Esophagus muscularis mucosa (tissue), 4 donors: Measurements from ENCODE around the gene ZBTB44. TPM values are rescaled to one million over a fixed set of nuclear protein-coding genes. Genes with fewer than 3 reads are reported as not detected.

Experiments used
- DNase-seq: peaks from one replicate; pipeline ENCODE4 v3.0.0-alpha.2; 2017; ENCODE audit errors: extremely low spot score
- H3K27ac ChIP-seq, 4 donors: fragments of 200-600 bp; sonication (generic); replicated peaks in 1 of 4; 1 replicate in 3 of 4; 2 replicates in 1 of 4; pipeline ENCODE4 v1.5.1; 2016 to 2019; ENCODE audit warnings: mild to moderate bottlenecking in 1 of 4
- H3K27me3 ChIP-seq, 4 donors: fragments of 200-600 bp; sonication (generic); one replicate each; pipeline versions ENCODE4 v1.5.1 to v1.6.0; 2016 to 2019
- H3K36me3 ChIP-seq, 4 donors: fragments of 200-600 bp; sonication (generic); one replicate each; pipeline ENCODE4 v1.5.1; 2016 to 2019
- H3K4me1 ChIP-seq, 4 donors: fragments of 200-600 bp; sonication (generic); one replicate each; pipeline ENCODE4 v1.5.1; 2016 to 2019
- H3K4me3 ChIP-seq, 4 donors: fragments of 200-600 bp; sonication (generic); 1 replicate in 2 of 4; 2 replicates in 2 of 4; pipeline ENCODE4 v1.5.1; 2016 to 2019; ENCODE audit warnings: mild to moderate bottlenecking in 4 of 4, moderate library complexity in 1 of 4
- H3K9me3 ChIP-seq, 4 donors: fragments of 200-600 bp; sonication (generic); 1 replicate in 3 of 4; 2 replicates in 1 of 4; pipeline ENCODE4 v1.5.1; 2016 to 2019
- CTCF ChIP-seq, 3 experiments: fragments of 200-600 bp in 2 of 3; fragments of 450-650 bp in 1 of 3; sonication (generic) in 2 of 3; IDR thresholded peaks; one replicate each; pipeline ENCODE4 v1.5.1; 2017 to 2019; ENCODE audit warnings: antibody characterized with exemption in 3 of 3, mild to moderate bottlenecking in 2 of 3, moderate library complexity in 1 of 3
- EP300 ChIP-seq: sonication (generic); formaldehyde crosslinking; IDR thresholded peaks from one replicate; pipeline ENCODE4 v1.6.1; 2017; ENCODE audit warnings: antibody characterized with exemption
- POLR2A ChIP-seq: fragments of 450-650 bp; IDR thresholded peaks from one replicate; pipeline ENCODE4 v1.6.1; 2017; ENCODE audit warnings: antibody characterized with exemption, moderate library complexity, mild to moderate bottlenecking, low read depth
- POLR2AphosphoS5 ChIP-seq, 2 donors: sonication (generic); formaldehyde crosslinking; IDR thresholded peaks; one replicate each; pipeline ENCODE4 v1.6.1; 2017; ENCODE audit warnings: antibody characterized with exemption in 2 of 2
- WGBS: methylation state at CpG from one replicate; pipeline ENCODE4 v1.1.5; 2018; 5-methylcytosine and 5-hydroxymethylcytosine counted together
- intact Hi-C: fragments of 100-400 bp; cut with DNase I; formaldehyde crosslinking; loops from one replicate; pipeline ENCODE4 v1.15.1; 2023
- total RNA-seq, 4 donors: library from RNA; depleted of rRNA; stranded (reverse); fragments of >200 nt; gene quantifications; one replicate each; pipeline versions ENCODE4 v1.1.0 to v1.2.1, GENCODE V29; 2016

ZBTB44 gene
- total RNA-seq, 4 donors from 2014 or later: 50.4 to 86.4 (median 65.3) TPM

GRCh38 chr11:130278151-130278550 lies 36.6 kb downstream of the ZBTB44 start:
- H3K4me3 ChIP-seq: no peak overlapping the region
- no peaks in the 10 kb centered on the region for H3K36me3 ChIP-seq
- no peak for DNase-seq
- no peaks in the 10 kb centered on the region for H3K4me1 ChIP-seq
- intact Hi-C loops: no loop called here
- no peak overlapping the region for H3K27ac ChIP-seq
- WGBS: 95% methylated on average over 3 of the region's 3 CpGs
- TF ChIP-seq EP300: no peak
- no peak for TF ChIP-seq POLR2AphosphoS5 (IDR thresholded peaks at IDR 0.05)
- no peak for TF ChIP-seq CTCF (IDR thresholded peaks at IDR 0.05)
- no peak for TF ChIP-seq POLR2A
- H3K27me3 ChIP-seq: no peaks in the 10 kb centered on the region
- peaks cover 0 to 11% (median 0%) of the 10 kb centered on the region in 4 donors for H3K9me3 ChIP-seq

DNA sequence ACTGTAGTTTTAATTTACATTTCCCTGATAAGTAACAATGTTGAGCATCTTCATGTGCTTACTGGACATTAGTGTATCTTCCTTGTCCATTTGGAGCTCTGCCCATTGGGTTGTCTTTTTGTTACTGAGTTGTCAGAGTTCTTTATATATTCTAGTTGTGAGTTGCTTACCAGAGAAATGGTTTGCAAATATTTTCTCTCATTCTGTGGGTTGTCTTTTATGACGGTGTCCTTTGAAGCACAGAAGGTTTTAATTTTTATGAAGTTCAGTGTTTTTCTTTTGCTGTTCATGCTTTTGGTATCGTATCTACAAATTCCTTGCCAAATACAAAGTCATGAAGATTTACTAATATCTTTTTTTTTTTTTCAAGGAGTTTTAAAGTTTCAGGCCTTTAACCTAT lies 42.4 kb downstream of the ZBTB44 start:
- H3K27ac ChIP-seq: no peak overlapping the region
- no peak overlapping the region for H3K4me3 ChIP-seq
- H3K36me3 ChIP-seq: peaks cover 0 to 17% (median 6%) of the 10 kb centered on the region in 4 donors
- peaks cover 0 to 2% (median 0%) of the 10 kb centered on the region in 4 donors for H3K9me3 ChIP-seq
- peaks cover 0 to 11% (median 7%) of the 10 kb centered on the region in 4 donors for H3K4me1 ChIP-seq
- intact Hi-C loops: no loop called here
- no peak for TF ChIP-seq CTCF (IDR thresholded peaks at IDR 0.05)
- no peak for TF ChIP-seq EP300
- no peak for TF ChIP-seq POLR2AphosphoS5 (IDR thresholded peaks at IDR 0.05)
- TF ChIP-seq POLR2A: no peak
- WGBS: 81% methylated on average over 2 of the region's 2 CpGs
- no peaks in the 10 kb centered on the region for H3K27me3 ChIP-seq
- DNase-seq: no peak

DNA sequence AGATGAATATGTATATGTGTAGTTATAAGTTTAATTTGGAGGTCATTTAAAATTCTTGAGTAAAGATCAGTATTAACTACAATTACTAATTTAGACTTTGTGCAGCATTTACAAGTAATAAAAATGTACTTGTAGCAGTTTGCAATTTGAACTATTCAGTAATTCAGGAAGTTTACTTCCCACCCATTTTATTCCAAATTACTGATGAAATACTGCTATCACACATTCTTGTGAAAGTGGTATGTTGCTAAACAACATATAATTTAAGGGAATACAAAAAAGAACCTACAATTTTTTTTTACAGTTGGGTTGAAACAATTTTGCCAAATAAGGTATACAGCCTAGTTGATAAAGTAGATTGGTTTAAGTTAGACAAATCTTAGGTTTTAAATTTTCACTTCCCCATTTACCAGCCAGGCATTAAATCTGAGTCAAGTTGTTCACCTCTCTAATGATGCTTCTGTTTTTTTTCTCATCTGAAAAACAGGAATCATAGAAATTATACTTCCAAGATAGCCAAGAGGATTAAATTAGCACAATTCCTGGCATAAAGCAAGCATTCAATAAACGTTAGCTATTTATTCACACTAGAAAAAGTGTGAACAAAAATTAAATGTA lies 45.3 kb downstream of the ZBTB44 start:
- DNase-seq: no peak
- intact Hi-C loops: no loop called here
- Histone ChIP-seq H3K27ac (no peak overlapping the region), H3K9me3 (no peaks in the 10 kb centered on the region), H3K27me3 (no peaks in the 10 kb centered on the region), H3K36me3 (peaks cover 0 to 33% (median 11%) of the 10 kb centered on the region in 4 donors), H3K4me3 (no peak overlapping the region), H3K4me1 (peaks cover 0 to 11% (median 7%) of the 10 kb centered on the region in 4 donors)
- 28% methylated on average over 1 of the region's 1 CpG for WGBS
- TF ChIP-seq CTCF (IDR thresholded peaks at IDR 0.05): no peak
- TF ChIP-seq EP300: no peak
- no peak for TF ChIP-seq POLR2A
- no peak for TF ChIP-seq POLR2AphosphoS5 (IDR thresholded peaks at IDR 0.05)

- H3K27me3 ChIP-seq: no peaks in the 10 kb centered on the region
- WGBS: 92% methylated on average over 5 of the region's 5 CpGs
- peaks cover 0 to 12% (median 2%) of the 10 kb centered on the region in 4 donors for H3K4me1 ChIP-seq
- no peak overlapping the region for H3K27ac ChIP-seq
- no peak for DNase-seq
- intact Hi-C loops: no loop called here
- H3K4me3 ChIP-seq: no peak overlapping the region
- H3K36me3 ChIP-seq: peaks cover 5 to 53% (median 33%) of the 10 kb centered on the region in 4 donors
- peaks cover 0 to 5% (median 0%) of the 10 kb centered on the region in 4 donors for H3K9me3 ChIP-seq
- no peak for TF ChIP-seq EP300
- no peak for TF ChIP-seq POLR2AphosphoS5 (IDR thresholded peaks at IDR 0.05)
These were observed 51.4 kb downstream of the ZBTB44 start for GRCh38 chr11:130263351-130263750.

DNA sequence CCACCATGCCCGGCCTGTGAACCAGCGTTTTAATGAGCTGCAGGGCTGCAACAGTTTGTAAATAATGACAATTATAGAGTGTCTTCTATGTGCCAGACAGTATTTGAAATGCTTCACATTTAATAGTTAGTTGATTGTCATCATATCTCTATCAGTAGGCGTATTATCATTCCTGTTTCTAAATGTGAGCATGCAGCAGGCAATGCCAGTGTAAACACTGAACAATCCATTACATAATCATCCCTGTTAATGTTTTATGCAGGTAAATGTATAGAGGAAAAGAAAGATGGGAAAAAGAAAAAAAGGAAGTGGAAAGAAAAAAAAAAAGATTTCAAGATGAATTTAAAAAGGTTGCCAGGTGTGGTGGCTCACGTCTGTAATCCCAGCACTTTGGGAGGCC lies 52.3 kb downstream of the ZBTB44 start:
- WGBS: 64% methylated on average over 4 of the region's 4 CpGs
- H3K27me3 ChIP-seq: no peaks in the 10 kb centered on the region
- peaks cover 5 to 44% (median 30%) of the 10 kb centered on the region in 4 donors for H3K36me3 ChIP-seq
- peaks cover 0 to 8% (median 0%) of the 10 kb centered on the region in 4 donors for H3K9me3 ChIP-seq
- H3K27ac ChIP-seq: no peak overlapping the region
- DNase-seq: no peak
- H3K4me1 ChIP-seq: peaks cover 0 to 12% (median 2%) of the 10 kb centered on the region in 4 donors
- H3K4me3 ChIP-seq: no peak overlapping the region
- intact Hi-C loops: no loop called here
- no peak for TF ChIP-seq POLR2AphosphoS5 (IDR thresholded peaks at IDR 0.05)
- no peak for TF ChIP-seq CTCF (IDR thresholded peaks at IDR 0.05)
